ENCODE data around the gene TRIM28.
"Not testable (repeated sequence)": the region's sequence is repeated elsewhere in the genome, so short reads cannot be mapped to it uniquely, and the experiment has no call there.

TRIM28 gene

DNA sequence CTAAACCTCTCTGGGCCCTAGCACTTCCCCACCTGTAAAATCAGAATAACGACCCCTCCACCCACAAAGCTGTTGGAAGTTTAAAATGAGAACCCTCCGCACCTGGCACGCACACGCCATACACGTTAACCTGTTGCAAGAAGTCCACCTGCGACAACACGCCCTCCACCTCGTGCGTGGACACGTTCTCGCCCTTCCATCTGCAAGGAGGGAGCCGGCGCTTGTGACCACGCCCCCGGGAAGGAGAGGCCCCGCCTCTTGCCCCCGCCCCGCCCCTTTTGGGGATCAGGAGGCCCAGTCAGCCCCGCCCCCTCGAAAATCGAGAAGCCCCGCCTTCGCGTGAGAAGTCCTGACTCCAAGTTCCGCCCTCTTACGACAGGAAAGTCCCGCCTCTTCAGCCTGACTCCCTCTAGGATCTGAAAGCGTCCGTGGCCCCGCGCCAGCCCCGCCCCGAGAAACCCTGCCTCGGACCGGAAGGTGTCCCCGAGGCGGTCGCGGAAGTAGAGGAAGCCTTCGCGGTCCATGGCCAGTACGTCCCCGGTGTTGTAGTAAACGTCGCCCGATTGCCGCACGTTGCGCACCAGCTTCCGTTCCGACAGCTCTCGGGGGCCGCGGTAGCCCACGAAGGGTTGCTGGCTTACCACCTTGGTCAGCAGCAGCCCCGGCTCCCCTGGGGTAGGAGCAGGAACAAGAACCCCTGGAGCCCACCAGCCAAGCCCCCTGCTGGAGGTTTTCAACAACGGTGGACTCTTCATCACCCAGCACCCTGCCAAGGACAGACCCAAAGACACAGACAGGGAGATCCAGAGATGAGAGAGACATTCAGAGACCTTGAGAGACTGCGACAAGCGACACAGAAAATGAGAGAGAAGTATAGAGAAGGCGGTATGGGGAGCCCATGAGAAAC, 44.6 kb upstream of the TRIM28 start:
- peak overlapping the region; percentile 87 for H3K9ac ChIP-seq (ENCODE audit: low read depth, low read length, poor library complexity)
- no peak overlapping the region for H4K8ac ChIP-seq (ENCODE audit: low read depth, low read length)
- H2BK120ac ChIP-seq (ENCODE audit: low read depth, low read length): peak overlapping the region; percentile 65
- H3K9me3 ChIP-seq (replicated peaks in 1 of 2; ENCODE audit: control insufficient read depth in 2 of 2, insufficient read depth in 1 of 2, low read depth in 1 of 2, low read length in 2 of 2): peaks cover 0 to 2% of the 10 kb centered on the region in 2 donors
- H3K4me3 ChIP-seq (ENCODE audit: low read length in 2 of 2): peak overlapping the region; percentile 60 to 85
- H3K36me3 ChIP-seq (replicated peaks in 1 of 2; ENCODE audit: control insufficient read depth in 2 of 2, insufficient read depth in 2 of 2, low read length in 2 of 2): no peaks in the 10 kb centered on the region
- H3K14ac ChIP-seq (ENCODE audit: low read length): peak overlapping the region; percentile 47
- peak overlapping the region; percentile 90 for H3K4me2 ChIP-seq (ENCODE audit: insufficient read depth, low read length, poor library complexity, severe bottlenecking)
- peak overlapping the region; percentile 97 for H2AFZ ChIP-seq (ENCODE audit: low read length)
- H3K27me3 ChIP-seq (ENCODE audit: control insufficient read depth in 3 of 3, insufficient read depth in 3 of 3, low read depth in 1 of 3, low read length in 3 of 3): no peaks in the 10 kb centered on the region
- peak overlapping the region; percentile 94 for H3K18ac ChIP-seq (ENCODE audit: low read length)
- DNase-seq (ENCODE audit: low spot score): peak; percentile 97
- peaks cover 8 to 17% of the 10 kb centered on the region in 2 donors for H3K4me1 ChIP-seq (ENCODE audit: control insufficient read depth in 2 of 2, insufficient read depth in 1 of 2, low read depth in 1 of 2, low read length in 2 of 2)
- peak overlapping the region; percentile 80 for H2BK5ac ChIP-seq (ENCODE audit: low read length)
- peak overlapping the region; percentile 90 for H3K23ac ChIP-seq (ENCODE audit: low read depth, low read length, poor library complexity)
- WGBS, 2 donors (ENCODE audit: extremely low coverage in 2 of 2, insufficient read length in 2 of 2, insufficient replicate concordance in 1 of 2): no CpG with 5 or more reads among the region's 60 CpGs
- H4K91ac ChIP-seq (ENCODE audit: low read depth, low read length, poor library complexity): no peak overlapping the region
- peaks cover 8% of the 10 kb centered on the region for H3K79me1 ChIP-seq (ENCODE audit: low read depth, low read length)
- peak overlapping the region; percentile 10 for H2BK15ac ChIP-seq (ENCODE audit: low read length)
- H3K27ac ChIP-seq (replicated peaks; ENCODE audit: low read length): peak overlapping the region; percentile 89
- H3K4ac ChIP-seq (ENCODE audit: low read length): no peak overlapping the region
- H2BK12ac ChIP-seq (ENCODE audit: low read length): peak overlapping the region; percentile 30
- H2AK5ac ChIP-seq (ENCODE audit: low read depth, low read length): peak overlapping the region; percentile 86

- Histone ChIP-seq H2BK12ac (ENCODE audit: low read length) (no peak overlapping the region), H3K4me3 (ENCODE audit: low read length in 2 of 2) (peak overlapping the region in 1 of 2 donors; percentile 60), H3K18ac (ENCODE audit: low read length) (no peak overlapping the region), H3K36me3 (replicated peaks in 1 of 2; ENCODE audit: control insufficient read depth in 2 of 2, insufficient read depth in 2 of 2, low read length in 2 of 2) (no peaks in the 10 kb centered on the region), H2BK15ac (ENCODE audit: low read length) (no peak overlapping the region), H3K27ac (replicated peaks; ENCODE audit: low read length) (no peak overlapping the region), H3K4me2 (ENCODE audit: insufficient read depth, low read length, poor library complexity, severe bottlenecking) (peak overlapping the region; percentile 75), H2BK5ac (ENCODE audit: low read length) (peak overlapping the region; percentile 55), H4K8ac (ENCODE audit: low read depth, low read length) (peak overlapping the region; percentile 94), H4K91ac (ENCODE audit: low read depth, low read length, poor library complexity) (no peak overlapping the region), H3K9ac (ENCODE audit: low read depth, low read length, poor library complexity) (peak overlapping the region; percentile 87), H3K79me1 (ENCODE audit: low read depth, low read length) (peaks cover 8% of the 10 kb centered on the region), H2AK5ac (ENCODE audit: low read depth, low read length) (peak overlapping the region; percentile 86), H3K4ac (ENCODE audit: low read length) (no peak overlapping the region), H3K23ac (ENCODE audit: low read depth, low read length, poor library complexity) (no peak overlapping the region), H2AFZ (ENCODE audit: low read length) (no peak overlapping the region), H3K9me3 (replicated peaks in 1 of 2; ENCODE audit: control insufficient read depth in 2 of 2, insufficient read depth in 1 of 2, low read depth in 1 of 2, low read length in 2 of 2) (peaks cover 0 to 2% of the 10 kb centered on the region in 2 donors), H3K4me1 (ENCODE audit: control insufficient read depth in 2 of 2, insufficient read depth in 1 of 2, low read depth in 1 of 2, low read length in 2 of 2) (peaks cover 8 to 17% of the 10 kb centered on the region in 2 donors), H3K27me3 (ENCODE audit: control insufficient read depth in 3 of 3, insufficient read depth in 3 of 3, low read depth in 1 of 3, low read length in 3 of 3) (no peaks in the 10 kb centered on the region), H2BK120ac (ENCODE audit: low read depth, low read length) (peak overlapping the region; percentile 65), H3K14ac (ENCODE audit: low read length) (no peak overlapping the region)
- no peak for DNase-seq (ENCODE audit: low spot score)
- no CpG with 5 or more reads among the region's 14 CpGs for WGBS, 2 donors (ENCODE audit: extremely low coverage in 2 of 2, insufficient read length in 2 of 2, insufficient replicate concordance in 1 of 2)
Measured at GRCh38 chr19:58500242-58500641, 43.6 kb upstream of the TRIM28 start.

- H3K36me3 ChIP-seq (replicated peaks in 1 of 2; ENCODE audit: control insufficient read depth in 2 of 2, insufficient read depth in 2 of 2, low read length in 2 of 2); H3K18ac ChIP-seq (ENCODE audit: low read length); H3K9ac ChIP-seq (ENCODE audit: low read depth, low read length, poor library complexity); H3K9me3 ChIP-seq (replicated peaks in 1 of 2; ENCODE audit: control insufficient read depth in 2 of 2, insufficient read depth in 1 of 2, low read depth in 1 of 2, low read length in 2 of 2); H2BK5ac ChIP-seq (ENCODE audit: low read length); H2BK12ac ChIP-seq (ENCODE audit: low read length); H4K8ac ChIP-seq (ENCODE audit: low read depth, low read length); H2BK15ac ChIP-seq (ENCODE audit: low read length); H2BK120ac ChIP-seq (ENCODE audit: low read depth, low read length); H2AFZ ChIP-seq (ENCODE audit: low read length); H3K4me3 ChIP-seq (ENCODE audit: low read length in 2 of 2); H4K91ac ChIP-seq (ENCODE audit: low read depth, low read length, poor library complexity); H3K4me1 ChIP-seq (ENCODE audit: control insufficient read depth in 2 of 2, insufficient read depth in 1 of 2, low read depth in 1 of 2, low read length in 2 of 2); H3K79me1 ChIP-seq (ENCODE audit: low read depth, low read length); H3K27me3 ChIP-seq (ENCODE audit: control insufficient read depth in 3 of 3, insufficient read depth in 3 of 3, low read depth in 1 of 3, low read length in 3 of 3); DNase-seq (ENCODE audit: low spot score); H3K27ac ChIP-seq (replicated peaks; ENCODE audit: low read length); H3K14ac ChIP-seq (ENCODE audit: low read length); H2AK5ac ChIP-seq (ENCODE audit: low read depth, low read length); H3K4ac ChIP-seq (ENCODE audit: low read length); H3K23ac ChIP-seq (ENCODE audit: low read depth, low read length, poor library complexity); H3K4me2 ChIP-seq (ENCODE audit: insufficient read depth, low read length, poor library complexity, severe bottlenecking): not testable (repeated sequence)
- WGBS, 2 donors (ENCODE audit: extremely low coverage in 2 of 2, insufficient read length in 2 of 2, insufficient replicate concordance in 1 of 2): no CpG with 5 or more reads among the region's 8 CpGs
Measured at GRCh38 chr19:58507602-58508223, 36.2 kb upstream of the TRIM28 start.

- Histone ChIP-seq H3K4ac (ENCODE audit: low read length) (no peak overlapping the region), H4K8ac (ENCODE audit: low read depth, low read length) (no peak overlapping the region), H3K4me1 (ENCODE audit: control insufficient read depth in 2 of 2, insufficient read depth in 1 of 2, low read depth in 1 of 2, low read length in 2 of 2) (peaks cover 0 to 6% of the 10 kb centered on the region in 2 donors), H3K9me3 (replicated peaks in 1 of 2; ENCODE audit: control insufficient read depth in 2 of 2, insufficient read depth in 1 of 2, low read depth in 1 of 2, low read length in 2 of 2) (no peaks in the 10 kb centered on the region), H3K18ac (ENCODE audit: low read length) (no peak overlapping the region), H3K14ac (ENCODE audit: low read length) (no peak overlapping the region), H2AFZ (ENCODE audit: low read length) (no peak overlapping the region), H3K23ac (ENCODE audit: low read depth, low read length, poor library complexity) (no peak overlapping the region), H2BK120ac (ENCODE audit: low read depth, low read length) (no peak overlapping the region), H3K4me2 (ENCODE audit: insufficient read depth, low read length, poor library complexity, severe bottlenecking) (no peak overlapping the region), H2BK12ac (ENCODE audit: low read length) (no peak overlapping the region), H2BK5ac (ENCODE audit: low read length) (no peak overlapping the region), H3K79me1 (ENCODE audit: low read depth, low read length) (no peaks in the 10 kb centered on the region), H3K9ac (ENCODE audit: low read depth, low read length, poor library complexity) (no peak overlapping the region), H3K36me3 (replicated peaks in 1 of 2; ENCODE audit: control insufficient read depth in 2 of 2, insufficient read depth in 2 of 2, low read length in 2 of 2) (peaks cover 5 to 21% of the 10 kb centered on the region in 2 donors), H4K91ac (ENCODE audit: low read depth, low read length, poor library complexity) (no peak overlapping the region), H3K27ac (replicated peaks; ENCODE audit: low read length) (no peak overlapping the region), H3K4me3 (ENCODE audit: low read length in 2 of 2) (no peak overlapping the region), H2BK15ac (ENCODE audit: low read length) (no peak overlapping the region), H3K27me3 (ENCODE audit: control insufficient read depth in 3 of 3, insufficient read depth in 3 of 3, low read depth in 1 of 3, low read length in 3 of 3) (no peaks in the 10 kb centered on the region), H2AK5ac (ENCODE audit: low read depth, low read length) (no peak overlapping the region)
- WGBS, 2 donors (ENCODE audit: extremely low coverage in 2 of 2, insufficient read length in 2 of 2, insufficient replicate concordance in 1 of 2): no CpG with 5 or more reads among the region's 11 CpGs
- DNase-seq (ENCODE audit: low spot score): no peak
Measured at GRCh38 chr19:58509731-58510083, 34.2 kb upstream of the TRIM28 start.
